Choroid plexus epithelial cell (primary cell): ENCODE data around the gene KCNE5.

Source experiments
- DNase-seq: peaks from one replicate; pipeline ENCODE4 v3.0.0-alpha.2; 2010; ENCODE audit warnings: low read depth
- H3K4me3 ChIP-seq: 2 replicates; pipeline ENCODE4 v1.5.1; 2011; ENCODE audit warnings: low read depth, mild to moderate bottlenecking, control low read depth, low read length, moderate library complexity
- CTCF ChIP-seq: conservative IDR thresholded peaks from 2 replicates; pipeline ENCODE4 v1.5.1; 2011; ENCODE audit warnings: low read depth, mild to moderate bottlenecking, control low read depth, inconsistent platforms, low read length, moderate library complexity

Gene KCNE5

GRCh38 chrX:109629310-109629709 is 4.3 kb upstream of the KCNE5 start:
- TF ChIP-seq CTCF, result no peak
- H3K4me3 ChIP-seq, result no peak overlapping the region
- peak; percentile 24 for DNase-seq

- DNase-seq, result no peak
- TF ChIP-seq CTCF, result no peak
- no peak overlapping the region for H3K4me3 ChIP-seq
Measured at GRCh38 chrX:109626637-109627036, 1.7 kb upstream of the KCNE5 start.

GRCh38 chrX:109623997-109624396 is 975 bp downstream of the KCNE5 start:
- no peak overlapping the region for H3K4me3 ChIP-seq

GRCh38 chrX:109622270-109622669 is 2.7 kb downstream of the KCNE5 start:
- DNase-seq, result no peak
- TF ChIP-seq CTCF, result no peak
- no peak overlapping the region for H3K4me3 ChIP-seq

More at GRCh38 chrX:109623997-109624396, 975 bp downstream of the KCNE5 start:
- DNase-seq, result no peak
- no peak for TF ChIP-seq CTCF

GRCh38 chrX:109619771-109620170 is 5.2 kb downstream of the KCNE5 start:
- no peak overlapping the region for H3K4me3 ChIP-seq
- DNase-seq, result no peak
- TF ChIP-seq CTCF, result no peak

GRCh38 chrX:109614951-109615350 is 10.0 kb downstream of the KCNE5 start:
- DNase-seq, result no peak
- no peak overlapping the region for H3K4me3 ChIP-seq
- TF ChIP-seq CTCF, result no peak

GRCh38 chrX:109601486-109601885 is 23.5 kb downstream of the KCNE5 start:
- TF ChIP-seq CTCF, result no peak
- no peak overlapping the region for H3K4me3 ChIP-seq
- DNase-seq, result no peak
